ENCODE data around the gene EGFL6. TPM values are rescaled to one million over a fixed set of nuclear protein-coding genes. Genes with fewer than 3 reads are reported as not detected.
"Not testable (repeated sequence)": the region's sequence is repeated elsewhere in the genome, so short reads cannot be mapped to it uniquely, and the experiment has no call there.

The EGFL6 gene
- total and polyA plus RNA-seq, 4 donors: 0.02 to 0.23 TPM; not detected in 2

DNA sequence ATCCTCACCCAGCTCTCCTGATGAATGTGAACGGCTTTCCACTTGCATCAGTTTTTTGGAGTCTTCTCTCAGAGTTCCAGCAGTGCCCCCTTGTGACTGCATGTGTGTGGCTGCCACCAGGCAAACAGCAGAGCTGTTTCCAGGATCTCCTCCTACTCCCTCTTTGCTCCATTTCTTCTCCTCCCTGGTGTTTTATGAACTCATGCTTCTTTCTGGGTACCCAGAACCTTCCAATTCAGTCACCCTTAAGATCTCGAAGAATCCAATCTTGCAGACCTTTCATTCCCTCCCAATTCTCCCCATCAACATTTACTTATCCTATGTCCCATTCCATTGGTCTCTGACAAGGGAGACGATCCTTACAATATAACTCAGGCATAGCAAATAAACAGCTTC lies 76.8 kb downstream of the EGFL6 start:
- Histone ChIP-seq H3K36me3 (ENCODE audit: control insufficient read depth in 4 of 4, insufficient read depth in 3 of 4, low read depth in 1 of 4, low read length in 3 of 4) (no peaks in the 10 kb centered on the region), H3K9me3 (ENCODE audit: control insufficient read depth in 4 of 4, low read length in 3 of 4) (no peaks in the 10 kb centered on the region), H3K27me3 (ENCODE audit: control insufficient read depth in 4 of 4, insufficient read depth in 4 of 4, low read length in 3 of 4) (no peaks in the 10 kb centered on the region), H3K4me1 (ENCODE audit: control insufficient read depth in 4 of 4, insufficient read depth in 4 of 4, low read length in 3 of 4) (no peaks in the 10 kb centered on the region), H3K4me3 (ENCODE audit: low read depth in 1 of 3, low read length in 3 of 3) (no peak overlapping the region), H3K27ac (ENCODE audit: low read depth in 1 of 2, low read length in 2 of 2) (no peak overlapping the region), H3K9ac (ENCODE audit: low read depth in 1 of 2, low read length in 2 of 2) (no peak overlapping the region)
- 37% methylated on average over 3 of the region's 3 CpGs for WGBS
- TF ChIP-seq, protein P1, sequence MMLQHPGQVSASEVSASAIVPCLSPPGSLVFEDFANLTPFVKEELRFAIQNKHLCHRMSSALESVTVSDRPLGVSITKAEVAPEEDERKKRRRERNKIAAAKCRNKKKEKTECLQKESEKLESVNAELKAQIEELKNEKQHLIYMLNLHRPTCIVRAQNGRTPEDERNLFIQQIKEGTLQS (IDR thresholded peaks at IDR 0.05): no peak
- TF ChIP-seq FOXA2 (IDR thresholded peaks at IDR 0.05) (no peak), HNF4G (IDR thresholded peaks at IDR 0.05) (no peak), TAF1 (conservative IDR thresholded peaks at IDR 0.05) (no peak), RAD21 (IDR thresholded peaks at IDR 0.05) (peak; percentile 76 to 84)
- TF ChIP-seq, protein P2, sequence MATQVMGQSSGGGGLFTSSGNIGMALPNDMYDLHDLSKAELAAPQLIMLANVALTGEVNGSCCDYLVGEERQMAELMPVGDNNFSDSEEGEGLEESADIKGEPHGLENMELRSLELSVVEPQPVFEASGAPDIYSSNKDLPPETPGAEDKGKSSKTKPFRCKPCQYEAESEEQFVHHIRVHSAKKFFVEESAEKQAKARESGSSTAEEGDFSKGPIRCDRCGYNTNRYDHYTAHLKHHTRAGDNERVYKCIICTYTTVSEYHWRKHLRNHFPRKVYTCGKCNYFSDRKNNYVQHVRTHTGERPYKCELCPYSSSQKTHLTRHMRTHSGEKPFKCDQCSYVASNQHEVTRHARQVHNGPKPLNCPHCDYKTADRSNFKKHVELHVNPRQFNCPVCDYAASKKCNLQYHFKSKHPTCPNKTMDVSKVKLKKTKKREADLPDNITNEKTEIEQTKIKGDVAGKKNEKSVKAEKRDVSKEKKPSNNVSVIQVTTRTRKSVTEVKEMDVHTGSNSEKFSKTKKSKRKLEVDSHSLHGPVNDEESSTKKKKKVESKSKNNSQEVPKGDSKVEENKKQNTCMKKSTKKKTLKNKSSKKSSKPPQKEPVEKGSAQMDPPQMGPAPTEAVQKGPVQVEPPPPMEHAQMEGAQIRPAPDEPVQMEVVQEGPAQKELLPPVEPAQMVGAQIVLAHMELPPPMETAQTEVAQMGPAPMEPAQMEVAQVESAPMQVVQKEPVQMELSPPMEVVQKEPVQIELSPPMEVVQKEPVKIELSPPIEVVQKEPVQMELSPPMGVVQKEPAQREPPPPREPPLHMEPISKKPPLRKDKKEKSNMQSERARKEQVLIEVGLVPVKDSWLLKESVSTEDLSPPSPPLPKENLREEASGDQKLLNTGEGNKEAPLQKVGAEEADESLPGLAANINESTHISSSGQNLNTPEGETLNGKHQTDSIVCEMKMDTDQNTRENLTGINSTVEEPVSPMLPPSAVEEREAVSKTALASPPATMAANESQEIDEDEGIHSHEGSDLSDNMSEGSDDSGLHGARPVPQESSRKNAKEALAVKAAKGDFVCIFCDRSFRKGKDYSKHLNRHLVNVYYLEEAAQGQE (IDR thresholded peaks at IDR 0.05): no peak
- TF ChIP-seq, protein P3, sequence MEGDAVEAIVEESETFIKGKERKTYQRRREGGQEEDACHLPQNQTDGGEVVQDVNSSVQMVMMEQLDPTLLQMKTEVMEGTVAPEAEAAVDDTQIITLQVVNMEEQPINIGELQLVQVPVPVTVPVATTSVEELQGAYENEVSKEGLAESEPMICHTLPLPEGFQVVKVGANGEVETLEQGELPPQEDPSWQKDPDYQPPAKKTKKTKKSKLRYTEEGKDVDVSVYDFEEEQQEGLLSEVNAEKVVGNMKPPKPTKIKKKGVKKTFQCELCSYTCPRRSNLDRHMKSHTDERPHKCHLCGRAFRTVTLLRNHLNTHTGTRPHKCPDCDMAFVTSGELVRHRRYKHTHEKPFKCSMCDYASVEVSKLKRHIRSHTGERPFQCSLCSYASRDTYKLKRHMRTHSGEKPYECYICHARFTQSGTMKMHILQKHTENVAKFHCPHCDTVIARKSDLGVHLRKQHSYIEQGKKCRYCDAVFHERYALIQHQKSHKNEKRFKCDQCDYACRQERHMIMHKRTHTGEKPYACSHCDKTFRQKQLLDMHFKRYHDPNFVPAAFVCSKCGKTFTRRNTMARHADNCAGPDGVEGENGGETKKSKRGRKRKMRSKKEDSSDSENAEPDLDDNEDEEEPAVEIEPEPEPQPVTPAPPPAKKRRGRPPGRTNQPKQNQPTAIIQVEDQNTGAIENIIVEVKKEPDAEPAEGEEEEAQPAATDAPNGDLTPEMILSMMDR (IDR thresholded peaks at IDR 0.05; ENCODE audit: low read depth, low read length, missing input control): peak; percentile 51
- DNase-seq (ENCODE audit: low spot score): peak; percentile 60

DNA sequence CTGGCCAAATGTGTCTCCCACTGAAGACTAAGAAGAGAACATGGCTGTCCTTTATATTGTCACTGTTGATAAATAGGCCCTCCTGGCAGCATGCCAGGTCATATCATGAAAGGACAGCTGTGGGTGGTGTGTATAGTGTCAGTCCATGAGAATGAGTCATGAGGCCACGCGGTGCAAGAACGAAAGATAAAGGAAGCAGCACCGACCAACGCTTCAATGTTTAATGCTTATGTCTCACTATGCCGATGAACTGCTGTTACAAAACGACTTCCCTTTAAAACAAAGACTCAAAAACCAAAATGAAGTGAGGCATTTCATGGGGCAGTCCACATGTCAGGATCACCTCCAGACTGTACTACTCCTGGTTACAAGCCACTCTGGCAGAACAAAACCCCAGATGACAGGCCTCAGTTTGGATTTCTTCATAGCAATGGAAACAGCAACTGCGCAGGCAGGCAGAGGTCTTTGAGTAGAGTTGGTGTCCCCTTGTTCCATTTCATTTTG lies 78.4 kb downstream of the EGFL6 start:
- H3K9me3 ChIP-seq (ENCODE audit: control insufficient read depth in 4 of 4, low read length in 3 of 4): no peaks in the 10 kb centered on the region
- TF ChIP-seq TAF1 (conservative IDR thresholded peaks at IDR 0.05): no peak
- peak; percentile 42 to 43 for TF ChIP-seq JUND (IDR thresholded peaks at IDR 0.05)
- TF ChIP-seq, protein P2 (IDR thresholded peaks at IDR 0.05): no peak
- TF ChIP-seq, protein P4, sequence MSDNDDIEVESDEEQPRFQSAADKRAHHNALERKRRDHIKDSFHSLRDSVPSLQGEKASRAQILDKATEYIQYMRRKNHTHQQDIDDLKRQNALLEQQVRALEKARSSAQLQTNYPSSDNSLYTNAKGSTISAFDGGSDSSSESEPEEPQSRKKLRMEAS (IDR thresholded peaks at IDR 0.05): no peak
- 57% methylated on average over 8 of the region's 8 CpGs for WGBS
- peak; percentile 82 for DNase-seq (ENCODE audit: low spot score)
- H3K4me1 ChIP-seq (ENCODE audit: control insufficient read depth in 4 of 4, insufficient read depth in 4 of 4, low read length in 3 of 4): peaks cover 0 to 7% (median 6%) of the 10 kb centered on the region in 4 donors
- H3K27ac ChIP-seq (ENCODE audit: low read depth in 1 of 2, low read length in 2 of 2): no peak overlapping the region
- H3K9ac ChIP-seq (ENCODE audit: low read depth in 1 of 2, low read length in 2 of 2): no peak overlapping the region
- H3K36me3 ChIP-seq (ENCODE audit: control insufficient read depth in 4 of 4, insufficient read depth in 3 of 4, low read depth in 1 of 4, low read length in 3 of 4): no peaks in the 10 kb centered on the region
- H3K4me3 ChIP-seq (ENCODE audit: low read depth in 1 of 3, low read length in 3 of 3): no peak overlapping the region
- no peaks in the 10 kb centered on the region for H3K27me3 ChIP-seq (ENCODE audit: control insufficient read depth in 4 of 4, insufficient read depth in 4 of 4, low read length in 3 of 4)

DNA sequence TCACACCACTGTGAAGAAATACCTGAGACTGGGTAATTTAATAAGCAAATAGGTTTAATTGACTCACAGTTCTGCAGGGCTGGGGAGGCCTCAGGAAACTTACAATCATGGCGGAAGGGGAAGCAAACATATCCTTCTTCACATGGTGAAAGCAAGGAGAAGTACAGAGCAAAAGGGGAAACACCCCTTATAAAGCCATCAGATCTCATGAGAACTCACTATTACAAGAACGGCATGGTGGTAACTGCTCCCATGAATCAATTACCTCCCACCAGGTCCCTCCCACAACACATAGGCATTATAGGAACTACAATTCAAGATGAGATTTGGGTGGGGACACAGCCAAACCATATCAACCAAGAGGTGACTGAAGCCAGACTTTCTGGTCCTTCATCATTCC lies 78.9 kb downstream of the EGFL6 start:
- not testable (repeated sequence) for H3K27ac ChIP-seq (ENCODE audit: low read depth in 1 of 2, low read length in 2 of 2); DNase-seq (ENCODE audit: low spot score); H3K36me3 ChIP-seq (ENCODE audit: control insufficient read depth in 4 of 4, insufficient read depth in 3 of 4, low read depth in 1 of 4, low read length in 3 of 4); H3K27me3 ChIP-seq (ENCODE audit: control insufficient read depth in 4 of 4, insufficient read depth in 4 of 4, low read length in 3 of 4); H3K4me3 ChIP-seq (ENCODE audit: low read depth in 1 of 3, low read length in 3 of 3); H3K9ac ChIP-seq (ENCODE audit: low read depth in 1 of 2, low read length in 2 of 2); H3K9me3 ChIP-seq (ENCODE audit: control insufficient read depth in 4 of 4, low read length in 3 of 4)
- 87% methylated on average over 2 of the region's 2 CpGs for WGBS
- peaks cover 0 to 11% (median 8%) of the 10 kb centered on the region in 4 donors for H3K4me1 ChIP-seq (ENCODE audit: control insufficient read depth in 4 of 4, insufficient read depth in 4 of 4, low read length in 3 of 4)
